HCT116 (cell line): ENCODE results near the gene CACNA2D3.

Experiments
- CEBPB ChIP-seq: IDR thresholded peaks from 2 replicates; pipeline ENCODE4 v1.6.1; 2012; ENCODE audit warnings: low read depth
- EZH2 ChIP-seq: fragments of 200-600 bp; sonication (generic); IDR thresholded peaks from 2 replicates; pipeline ENCODE4 v1.6.1; 2017; ENCODE audit warnings: antibody characterized with exemption, mixed run types
- JUND ChIP-seq: IDR thresholded peaks from 2 replicates; pipeline ENCODE4 v1.6.1; 2012
- POLR2A ChIP-seq: IDR thresholded peaks from 2 replicates; pipeline ENCODE4 v1.7.0; 2011; ENCODE audit warnings: borderline replicate concordance; ENCODE audit not compliant: insufficient read depth, insufficient read length; ENCODE audit errors: extremely low read depth
- POLR2AphosphoS5 ChIP-seq: IDR thresholded peaks from 2 replicates; pipeline ENCODE4 v1.6.1; 2011; ENCODE audit warnings: mild to moderate bottlenecking, low read depth, low read length, moderate library complexity
- RAD21 ChIP-seq: IDR thresholded peaks from 2 replicates; pipeline ENCODE4 v1.6.1; 2012; ENCODE audit warnings: low read depth, mild to moderate bottlenecking
- SP1 ChIP-seq: IDR thresholded peaks from 2 replicates; pipeline ENCODE4 v1.6.1; 2012; ENCODE audit warnings: low read depth
- SRF ChIP-seq: IDR thresholded peaks from 2 replicates; pipeline ENCODE4 v1.6.1; 2012; ENCODE audit warnings: low read depth
- YY1 ChIP-seq: IDR thresholded peaks from 2 replicates; pipeline ENCODE4 v1.6.1; 2011; ENCODE audit warnings: low read length, low read depth, moderate library complexity, mild to moderate bottlenecking; ENCODE audit not compliant: insufficient replicate concordance; ENCODE audit errors: extremely low read depth
- TF ChIP-seq, protein P1 (sequence below): IDR thresholded peaks from 2 replicates; pipeline ENCODE4 v1.6.1; 2012
- TF ChIP-seq, protein P2 (sequence below), 3 experiments: fragments of 200-600 bp in 1 of 3; sonication (generic) in 1 of 3; IDR thresholded peaks in 2 of 3; conservative IDR thresholded peaks in 1 of 3; 2 replicates each; pipeline ENCODE4 v1.5.1; 2012 to 2017; ENCODE audit warnings: low read depth in 2 of 3, low read length in 2 of 3, antibody characterized with exemption in 1 of 3, borderline replicate concordance in 1 of 3, control low read depth in 1 of 3, mild to moderate bottlenecking in 1 of 3, mixed read lengths in 1 of 3, mixed run types in 1 of 3, moderate library complexity in 1 of 3; ENCODE audit not compliant: insufficient read depth in 1 of 3
- TF ChIP-seq, protein P3 (sequence below): IDR thresholded peaks from 2 replicates; pipeline ENCODE4 v1.6.1; 2012; ENCODE audit warnings: low read depth
- TF ChIP-seq, protein P4 (sequence below): IDR thresholded peaks from 2 replicates; pipeline ENCODE4 v1.6.1; 2011; ENCODE audit warnings: mild to moderate bottlenecking, low read length, moderate library complexity; ENCODE audit not compliant: insufficient replicate concordance; ENCODE audit errors: extremely low read depth

DNA sequence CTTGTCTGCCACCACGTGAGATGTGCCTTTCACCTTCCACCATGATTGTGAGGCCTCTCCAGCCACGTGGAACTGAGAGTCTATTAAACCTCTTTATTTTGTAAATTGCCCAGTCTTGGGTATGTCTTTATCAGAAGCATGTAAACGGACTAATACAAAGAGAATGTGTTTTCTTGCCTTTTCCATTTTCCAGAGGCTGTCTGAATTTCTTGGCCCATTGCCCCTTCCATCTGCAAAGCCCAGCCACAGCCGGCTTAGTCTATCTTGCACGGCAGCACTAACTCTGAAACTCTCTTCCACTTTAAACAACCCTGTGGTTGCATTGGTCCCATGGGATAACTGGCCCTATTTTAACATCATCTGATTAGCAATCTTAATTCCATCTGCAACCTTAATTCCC lies 590.2 kb downstream of the CACNA2D3 start:
- TF ChIP-seq RAD21 (no peak), EZH2 (no peak), YY1 (no peak), CEBPB (no peak), POLR2AphosphoS5 (no peak), POLR2A (no peak), SP1 (no peak), SRF (no peak), JUND (no peak)
- TF ChIP-seq, protein P1, sequence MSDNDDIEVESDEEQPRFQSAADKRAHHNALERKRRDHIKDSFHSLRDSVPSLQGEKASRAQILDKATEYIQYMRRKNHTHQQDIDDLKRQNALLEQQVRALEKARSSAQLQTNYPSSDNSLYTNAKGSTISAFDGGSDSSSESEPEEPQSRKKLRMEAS = no peak
- TF ChIP-seq, protein P2, sequence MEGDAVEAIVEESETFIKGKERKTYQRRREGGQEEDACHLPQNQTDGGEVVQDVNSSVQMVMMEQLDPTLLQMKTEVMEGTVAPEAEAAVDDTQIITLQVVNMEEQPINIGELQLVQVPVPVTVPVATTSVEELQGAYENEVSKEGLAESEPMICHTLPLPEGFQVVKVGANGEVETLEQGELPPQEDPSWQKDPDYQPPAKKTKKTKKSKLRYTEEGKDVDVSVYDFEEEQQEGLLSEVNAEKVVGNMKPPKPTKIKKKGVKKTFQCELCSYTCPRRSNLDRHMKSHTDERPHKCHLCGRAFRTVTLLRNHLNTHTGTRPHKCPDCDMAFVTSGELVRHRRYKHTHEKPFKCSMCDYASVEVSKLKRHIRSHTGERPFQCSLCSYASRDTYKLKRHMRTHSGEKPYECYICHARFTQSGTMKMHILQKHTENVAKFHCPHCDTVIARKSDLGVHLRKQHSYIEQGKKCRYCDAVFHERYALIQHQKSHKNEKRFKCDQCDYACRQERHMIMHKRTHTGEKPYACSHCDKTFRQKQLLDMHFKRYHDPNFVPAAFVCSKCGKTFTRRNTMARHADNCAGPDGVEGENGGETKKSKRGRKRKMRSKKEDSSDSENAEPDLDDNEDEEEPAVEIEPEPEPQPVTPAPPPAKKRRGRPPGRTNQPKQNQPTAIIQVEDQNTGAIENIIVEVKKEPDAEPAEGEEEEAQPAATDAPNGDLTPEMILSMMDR (IDR thresholded peaks at IDR 0.05 in 2 of 3, conservative IDR thresholded peaks at IDR 0.05 in 1 of 3; ENCODE audit: borderline replicate concordance in 1 of 3, insufficient read depth in 1 of 3, low read depth in 2 of 3, low read length in 2 of 3) = no peak
- TF ChIP-seq, protein P3, sequence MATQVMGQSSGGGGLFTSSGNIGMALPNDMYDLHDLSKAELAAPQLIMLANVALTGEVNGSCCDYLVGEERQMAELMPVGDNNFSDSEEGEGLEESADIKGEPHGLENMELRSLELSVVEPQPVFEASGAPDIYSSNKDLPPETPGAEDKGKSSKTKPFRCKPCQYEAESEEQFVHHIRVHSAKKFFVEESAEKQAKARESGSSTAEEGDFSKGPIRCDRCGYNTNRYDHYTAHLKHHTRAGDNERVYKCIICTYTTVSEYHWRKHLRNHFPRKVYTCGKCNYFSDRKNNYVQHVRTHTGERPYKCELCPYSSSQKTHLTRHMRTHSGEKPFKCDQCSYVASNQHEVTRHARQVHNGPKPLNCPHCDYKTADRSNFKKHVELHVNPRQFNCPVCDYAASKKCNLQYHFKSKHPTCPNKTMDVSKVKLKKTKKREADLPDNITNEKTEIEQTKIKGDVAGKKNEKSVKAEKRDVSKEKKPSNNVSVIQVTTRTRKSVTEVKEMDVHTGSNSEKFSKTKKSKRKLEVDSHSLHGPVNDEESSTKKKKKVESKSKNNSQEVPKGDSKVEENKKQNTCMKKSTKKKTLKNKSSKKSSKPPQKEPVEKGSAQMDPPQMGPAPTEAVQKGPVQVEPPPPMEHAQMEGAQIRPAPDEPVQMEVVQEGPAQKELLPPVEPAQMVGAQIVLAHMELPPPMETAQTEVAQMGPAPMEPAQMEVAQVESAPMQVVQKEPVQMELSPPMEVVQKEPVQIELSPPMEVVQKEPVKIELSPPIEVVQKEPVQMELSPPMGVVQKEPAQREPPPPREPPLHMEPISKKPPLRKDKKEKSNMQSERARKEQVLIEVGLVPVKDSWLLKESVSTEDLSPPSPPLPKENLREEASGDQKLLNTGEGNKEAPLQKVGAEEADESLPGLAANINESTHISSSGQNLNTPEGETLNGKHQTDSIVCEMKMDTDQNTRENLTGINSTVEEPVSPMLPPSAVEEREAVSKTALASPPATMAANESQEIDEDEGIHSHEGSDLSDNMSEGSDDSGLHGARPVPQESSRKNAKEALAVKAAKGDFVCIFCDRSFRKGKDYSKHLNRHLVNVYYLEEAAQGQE = no peak
- TF ChIP-seq, protein P4, sequence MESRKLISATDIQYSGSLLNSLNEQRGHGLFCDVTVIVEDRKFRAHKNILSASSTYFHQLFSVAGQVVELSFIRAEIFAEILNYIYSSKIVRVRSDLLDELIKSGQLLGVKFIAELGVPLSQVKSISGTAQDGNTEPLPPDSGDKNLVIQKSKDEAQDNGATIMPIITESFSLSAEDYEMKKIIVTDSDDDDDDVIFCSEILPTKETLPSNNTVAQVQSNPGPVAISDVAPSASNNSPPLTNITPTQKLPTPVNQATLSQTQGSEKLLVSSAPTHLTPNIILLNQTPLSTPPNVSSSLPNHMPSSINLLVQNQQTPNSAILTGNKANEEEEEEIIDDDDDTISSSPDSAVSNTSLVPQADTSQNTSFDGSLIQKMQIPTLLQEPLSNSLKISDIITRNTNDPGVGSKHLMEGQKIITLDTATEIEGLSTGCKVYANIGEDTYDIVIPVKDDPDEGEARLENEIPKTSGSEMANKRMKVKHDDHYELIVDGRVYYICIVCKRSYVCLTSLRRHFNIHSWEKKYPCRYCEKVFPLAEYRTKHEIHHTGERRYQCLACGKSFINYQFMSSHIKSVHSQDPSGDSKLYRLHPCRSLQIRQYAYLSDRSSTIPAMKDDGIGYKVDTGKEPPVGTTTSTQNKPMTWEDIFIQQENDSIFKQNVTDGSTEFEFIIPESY = no peak
